Measurements from ENCODE around the gene GIGYF1. TPM values are rescaled to one million over a fixed set of nuclear protein-coding genes. Genes with fewer than 3 reads are reported as not detected.

GIGYF1 gene
- total and polyA plus RNA-seq, 2 donors (not counting 3 experiments of a cell fraction or from before 2014, with no cell fraction given) = 13.6 to 46.3 TPM

DNA sequence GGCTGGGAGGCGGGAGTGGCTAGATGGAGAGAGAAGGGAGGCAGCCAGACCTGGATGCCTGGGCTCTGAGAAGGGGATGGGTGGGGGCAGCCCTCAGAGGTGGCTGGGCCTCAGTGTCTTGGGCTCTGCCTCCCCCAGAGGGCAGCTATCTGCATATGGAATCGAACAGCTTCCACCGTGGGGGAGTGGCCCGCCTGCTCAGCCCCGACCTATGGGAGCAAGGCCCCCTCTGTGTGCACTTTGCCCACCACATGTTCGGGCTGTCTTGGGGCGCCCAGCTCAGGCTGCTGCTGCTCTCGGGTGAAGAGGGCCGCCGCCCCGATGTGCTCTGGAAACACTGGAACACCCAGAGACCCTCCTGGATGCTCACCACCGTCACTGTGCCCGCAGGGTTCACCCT lies 42.6 kb upstream of the GIGYF1 start:
- FAIRE-seq (no peak), DNase-seq (ENCODE audit: low read depth, low spot score) (no peak)
- no TSS peak for BruUV-seq (replicated peaks)
- H3K36me3 ChIP-seq (ENCODE audit: control insufficient read depth in 2 of 2, extremely low read depth in 1 of 2, insufficient read depth in 2 of 2, low read length in 2 of 2) = no peaks in the 10 kb centered on the region
- no peaks in the 10 kb centered on the region for H3K79me2 ChIP-seq (ENCODE audit: control insufficient read depth, insufficient read depth, low read length)
- H3K4me3 ChIP-seq (replicated peaks in 1 of 3; ENCODE audit: insufficient read depth in 1 of 3, low read depth in 1 of 3, low read length in 3 of 3) = no peak overlapping the region
- intact Hi-C loops (cut with micrococcal nuclease) = no loop called here
- ChIA-PET POLR2A (no interaction called here), CTCF (no interaction called here)
- TF ChIP-seq FOS (IDR thresholded peaks at IDR 0.05; ENCODE audit: borderline replicate concordance, insufficient read depth, low read length) (no peak), POLR2AphosphoS5 (IDR thresholded peaks at IDR 0.05; ENCODE audit: insufficient read depth, low read depth, low read length) (no peak), EZH2 (IDR thresholded peaks at IDR 0.05; ENCODE audit: borderline replicate concordance, low read depth, low read length, severe bottlenecking) (no peak), GATA2 (IDR thresholded peaks at IDR 0.05; ENCODE audit: insufficient read depth, insufficient read length, low read depth, low read length) (no peak), POLR2A (IDR thresholded peaks at IDR 0.05; ENCODE audit: low read depth, low read length) (no peak), MYC (IDR thresholded peaks at IDR 0.05; ENCODE audit: low read depth, low read length) (no peak), JUN (IDR thresholded peaks at IDR 0.05; ENCODE audit: borderline replicate concordance, insufficient read depth, insufficient read length, low read depth) (no peak)
- TF ChIP-seq, protein P1, sequence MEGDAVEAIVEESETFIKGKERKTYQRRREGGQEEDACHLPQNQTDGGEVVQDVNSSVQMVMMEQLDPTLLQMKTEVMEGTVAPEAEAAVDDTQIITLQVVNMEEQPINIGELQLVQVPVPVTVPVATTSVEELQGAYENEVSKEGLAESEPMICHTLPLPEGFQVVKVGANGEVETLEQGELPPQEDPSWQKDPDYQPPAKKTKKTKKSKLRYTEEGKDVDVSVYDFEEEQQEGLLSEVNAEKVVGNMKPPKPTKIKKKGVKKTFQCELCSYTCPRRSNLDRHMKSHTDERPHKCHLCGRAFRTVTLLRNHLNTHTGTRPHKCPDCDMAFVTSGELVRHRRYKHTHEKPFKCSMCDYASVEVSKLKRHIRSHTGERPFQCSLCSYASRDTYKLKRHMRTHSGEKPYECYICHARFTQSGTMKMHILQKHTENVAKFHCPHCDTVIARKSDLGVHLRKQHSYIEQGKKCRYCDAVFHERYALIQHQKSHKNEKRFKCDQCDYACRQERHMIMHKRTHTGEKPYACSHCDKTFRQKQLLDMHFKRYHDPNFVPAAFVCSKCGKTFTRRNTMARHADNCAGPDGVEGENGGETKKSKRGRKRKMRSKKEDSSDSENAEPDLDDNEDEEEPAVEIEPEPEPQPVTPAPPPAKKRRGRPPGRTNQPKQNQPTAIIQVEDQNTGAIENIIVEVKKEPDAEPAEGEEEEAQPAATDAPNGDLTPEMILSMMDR (IDR thresholded peaks at IDR 0.05; ENCODE audit: extremely low read depth in 1 of 2, insufficient read depth in 1 of 2, low read depth in 1 of 2, low read length in 2 of 2) = no peak
- TF ChIP-seq, protein P2, sequence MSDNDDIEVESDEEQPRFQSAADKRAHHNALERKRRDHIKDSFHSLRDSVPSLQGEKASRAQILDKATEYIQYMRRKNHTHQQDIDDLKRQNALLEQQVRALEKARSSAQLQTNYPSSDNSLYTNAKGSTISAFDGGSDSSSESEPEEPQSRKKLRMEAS (IDR thresholded peaks at IDR 0.05; ENCODE audit: insufficient read depth, insufficient read length) = no peak
- H4K20me1 ChIP-seq (replicated peaks; ENCODE audit: control insufficient read depth, extremely low read depth, insufficient read depth, low read length) = no peaks in the 10 kb centered on the region
- H3K4me2 ChIP-seq (ENCODE audit: insufficient read depth, low read length) = no peak overlapping the region
- H3K27ac ChIP-seq (ENCODE audit: insufficient read depth, low read depth, low read length) = no peak overlapping the region
- H3K4me1 ChIP-seq (ENCODE audit: control insufficient read depth, extremely low read depth, insufficient read depth, low read length) = no peaks in the 10 kb centered on the region
- no peaks in the 10 kb centered on the region for H3K9me1 ChIP-seq (replicated peaks; ENCODE audit: control insufficient read depth, extremely low read depth, insufficient read depth, low read length)
- H2AFZ ChIP-seq (ENCODE audit: low read depth, low read length) = no peak overlapping the region
- peaks cover 0 to 5% of the 10 kb centered on the region in 2 experiments for H3K27me3 ChIP-seq (ENCODE audit: control insufficient read depth in 2 of 2, insufficient read depth in 2 of 2, low read length in 2 of 2)
- H3K9ac ChIP-seq (replicated peaks; ENCODE audit: extremely low read depth, insufficient read depth, low read length) = no peak overlapping the region
- dilution Hi-C loops (cut with MboI; ENCODE audit: extremely low pct_ligation_motif_present, low sequenced_read_pairs) = no loop called here
- H3K9me3 ChIP-seq (replicated peaks; ENCODE audit: control insufficient read depth, insufficient read depth, low read length) = no peaks in the 10 kb centered on the region

All from endothelial cell of umbilical vein (primary cell).